Mucosa of descending colon (tissue), 3 donors: ENCODE data around the gene FBXW11. TPM values are rescaled to one million over a fixed set of nuclear protein-coding genes. Genes with fewer than 3 reads are reported as not detected.

ENCODE experiments used
- ATAC-seq: fragments of 200-7000 bp; cut with Tn5 transposase; one replicate; pipeline ENCODE4 v1.9.1; 2020; ENCODE audit warnings: mild to moderate bottlenecking, moderate library complexity
- DNase-seq, 3 donors: peaks; one replicate each; pipeline ENCODE4 v3.0.0-alpha.2; 2020
- H3K36me3 ChIP-seq: fragments of 200-600 bp; one replicate; pipeline ENCODE4 v1.8.0; 2021; ENCODE audit warnings: low read depth, mild to moderate bottlenecking
- H3K4me1 ChIP-seq: fragments of 200-600 bp; one replicate; pipeline ENCODE4 v1.8.0; 2021; ENCODE audit warnings: low read depth, mild to moderate bottlenecking
- H3K4me3 ChIP-seq: fragments of 200-600 bp; one replicate; pipeline ENCODE4 v1.8.0; 2021; ENCODE audit warnings: mild to moderate bottlenecking
- H3K9me3 ChIP-seq: fragments of 200-600 bp; one replicate; pipeline ENCODE4 v1.8.0; 2021; ENCODE audit warnings: mild to moderate bottlenecking
- intact Hi-C, 2 donors: fragments of 100-400 bp; cut with DNase I in 1 of 2; cut with micrococcal nuclease in 1 of 2; formaldehyde crosslinking; loops; one replicate each; pipeline versions ENCODE4 v1.11.0 to v1.11.1; 2022; cut with DNase I, micrococcal nuclease
- total RNA-seq, 3 donors: library from RNA; stranded (reverse); fragmentation: NEBNext Ultra II Directional in 2 of 3; extraction: Animal tissue kit (Norgen Biotek cat#: 25700) in 2 of 3; gene quantifications; one replicate each; pipeline versions ENCODE4 v1.2.1 to v1.2.4, GENCODE V29; 2021 to 2023
- TF ChIP-seq, protein P1 (sequence below): fragments of 200-600 bp; IDR thresholded peaks from one replicate; pipeline ENCODE4 v1.8.0; 2022; ENCODE audit warnings: antibody characterized with exemption, mild to moderate bottlenecking
- donor health status: DM: no; HTN: no; CAD: no; lungs with moderate emphysema.
- donor health status: DM: no; HTN: no; CAD: no.
- donor health status: DM: no; HTN: yes; CAD: no.

The FBXW11 gene
- total RNA-seq, 3 donors from 2014 or later = 37.2 to 50.2 (median 39.5) TPM

DNA sequence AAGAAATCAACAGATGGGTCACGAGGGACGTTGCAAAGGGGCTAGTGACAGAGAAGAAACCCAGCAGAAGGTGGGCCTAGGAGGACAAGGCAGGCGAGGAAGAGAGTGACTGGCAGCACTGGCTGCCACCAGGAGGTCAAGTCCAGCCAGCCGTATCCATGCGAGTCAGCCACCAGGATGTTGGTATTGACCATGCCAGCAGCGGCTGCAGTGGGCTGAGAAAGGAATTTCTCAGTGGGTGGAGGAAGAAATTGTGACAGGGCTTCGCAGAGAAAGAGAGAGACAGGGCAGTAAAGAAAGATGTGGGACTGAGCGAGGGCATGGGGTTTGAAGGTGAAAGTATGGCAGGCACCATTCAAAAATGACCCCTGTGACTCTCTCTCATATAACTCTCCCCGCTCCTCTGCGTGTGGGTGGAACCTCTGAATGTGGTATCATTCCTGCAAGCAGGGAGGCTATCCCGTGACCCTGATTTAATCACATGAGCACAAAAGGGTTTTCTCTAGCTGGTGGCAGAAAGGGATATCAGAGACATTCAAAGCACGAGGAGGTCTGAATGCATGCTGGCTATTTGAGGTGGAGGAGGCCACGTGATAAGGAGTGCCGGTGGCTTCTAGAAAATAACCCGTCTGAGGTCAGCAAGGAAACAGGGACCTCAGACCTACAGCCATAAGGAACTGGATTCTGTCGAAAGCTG lies 45.4 kb upstream of the FBXW11 start:
- H3K9me3 ChIP-seq = no peaks in the 10 kb centered on the region
- intact Hi-C loops = no loop called here
- DNase-seq (no peak), ATAC-seq (no peak)
- H3K4me1 ChIP-seq = no peaks in the 10 kb centered on the region
- TF ChIP-seq, protein P1, sequence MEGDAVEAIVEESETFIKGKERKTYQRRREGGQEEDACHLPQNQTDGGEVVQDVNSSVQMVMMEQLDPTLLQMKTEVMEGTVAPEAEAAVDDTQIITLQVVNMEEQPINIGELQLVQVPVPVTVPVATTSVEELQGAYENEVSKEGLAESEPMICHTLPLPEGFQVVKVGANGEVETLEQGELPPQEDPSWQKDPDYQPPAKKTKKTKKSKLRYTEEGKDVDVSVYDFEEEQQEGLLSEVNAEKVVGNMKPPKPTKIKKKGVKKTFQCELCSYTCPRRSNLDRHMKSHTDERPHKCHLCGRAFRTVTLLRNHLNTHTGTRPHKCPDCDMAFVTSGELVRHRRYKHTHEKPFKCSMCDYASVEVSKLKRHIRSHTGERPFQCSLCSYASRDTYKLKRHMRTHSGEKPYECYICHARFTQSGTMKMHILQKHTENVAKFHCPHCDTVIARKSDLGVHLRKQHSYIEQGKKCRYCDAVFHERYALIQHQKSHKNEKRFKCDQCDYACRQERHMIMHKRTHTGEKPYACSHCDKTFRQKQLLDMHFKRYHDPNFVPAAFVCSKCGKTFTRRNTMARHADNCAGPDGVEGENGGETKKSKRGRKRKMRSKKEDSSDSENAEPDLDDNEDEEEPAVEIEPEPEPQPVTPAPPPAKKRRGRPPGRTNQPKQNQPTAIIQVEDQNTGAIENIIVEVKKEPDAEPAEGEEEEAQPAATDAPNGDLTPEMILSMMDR = no peak
- peaks cover 3% of the 10 kb centered on the region for H3K36me3 ChIP-seq
- H3K4me3 ChIP-seq = no peak overlapping the region

DNA sequence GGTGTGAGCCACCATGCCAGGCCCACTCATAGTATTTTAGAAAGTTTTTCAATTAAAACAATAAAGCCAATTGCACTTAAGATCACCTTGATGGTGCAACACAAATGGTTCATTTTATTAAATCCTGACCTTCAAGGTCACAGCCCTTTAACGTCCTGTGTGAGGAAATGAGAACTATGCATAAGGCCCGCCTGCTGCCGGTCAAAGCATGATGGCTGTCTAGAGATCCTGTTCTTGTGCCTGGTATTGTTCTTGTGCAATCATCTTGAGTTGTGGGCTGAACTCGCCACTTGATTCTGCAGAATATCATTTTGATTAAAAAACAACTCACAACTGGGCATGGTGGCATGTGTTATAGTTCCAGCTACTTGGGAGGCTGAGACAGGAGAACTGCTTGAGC lies 43.6 kb upstream of the FBXW11 start:
- DNase-seq = no peak
- Histone ChIP-seq H3K4me1 (no peaks in the 10 kb centered on the region), H3K36me3 (peaks cover 3% of the 10 kb centered on the region), H3K4me3 (no peak overlapping the region), H3K9me3 (no peaks in the 10 kb centered on the region)
- TF ChIP-seq, protein P1 = no peak
- intact Hi-C loops = no loop called here
- ATAC-seq = no peak

DNA sequence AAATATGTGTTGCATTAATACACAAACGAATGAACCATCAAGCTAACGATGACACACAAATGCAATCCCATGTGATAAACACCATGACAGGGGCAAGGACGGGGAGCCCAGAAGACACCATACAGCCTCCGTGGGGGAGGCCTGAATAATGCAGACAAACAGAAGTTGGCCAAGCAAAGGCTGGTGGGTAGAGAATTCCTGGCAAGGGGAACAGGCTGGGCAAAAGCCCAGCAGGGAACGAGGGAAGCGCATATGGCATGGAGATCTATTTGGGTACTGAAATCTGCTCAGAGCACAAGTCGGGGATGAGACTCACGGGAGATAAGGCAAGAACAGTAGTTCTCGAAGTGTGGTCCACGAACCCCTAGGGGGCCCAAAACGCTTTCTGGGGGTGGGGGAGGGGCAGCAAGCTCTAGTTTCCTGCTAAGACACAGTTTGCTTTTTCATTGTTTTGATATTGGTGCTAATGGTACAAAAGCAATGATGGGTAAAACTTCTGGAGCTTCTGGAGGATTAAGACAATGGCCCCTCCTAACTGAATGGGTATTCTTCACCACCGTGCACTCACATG lies 42.9 kb upstream of the FBXW11 start:
- TF ChIP-seq, protein P1 = no peak
- intact Hi-C loops = loop anchor here in 1 of 2 donors (10.0 kb wide), 1 partner anchor 625 kb away; no protein-coding TSS in a partner anchor
- no peaks in the 10 kb centered on the region for H3K36me3 ChIP-seq

DNA sequence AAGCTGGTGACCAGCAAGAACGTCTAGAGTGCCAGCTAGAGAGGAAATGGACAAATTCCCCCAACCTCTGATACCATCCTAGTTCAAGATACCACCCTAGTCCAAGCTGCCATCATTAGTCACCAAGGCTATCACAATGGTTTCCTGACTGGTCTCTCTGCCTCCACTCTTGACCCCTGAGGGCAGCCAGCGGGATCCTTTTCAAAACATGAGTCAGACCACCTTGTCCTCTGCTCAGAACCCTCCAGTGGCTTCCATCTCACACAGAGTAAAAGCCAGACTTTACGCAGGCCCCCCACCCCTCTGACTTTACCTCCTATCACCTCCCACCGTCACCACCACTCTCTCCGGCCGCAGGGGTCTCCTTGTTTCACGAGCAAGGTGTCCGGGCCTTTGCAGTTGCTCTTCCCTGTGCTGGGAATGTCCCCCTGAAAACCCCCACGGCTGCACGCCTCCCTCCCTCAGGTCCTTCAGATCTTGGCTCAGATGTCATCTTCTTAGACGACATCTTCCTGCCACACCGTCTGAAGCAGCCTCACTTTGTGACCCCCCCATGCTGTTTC lies 42.2 kb upstream of the FBXW11 start:
- Histone ChIP-seq H3K36me3 (no peaks in the 10 kb centered on the region), H3K9me3 (no peaks in the 10 kb centered on the region), H3K4me1 (no peaks in the 10 kb centered on the region), H3K4me3 (no peak overlapping the region)
- ATAC-seq (no peak), DNase-seq (no peak)
- TF ChIP-seq, protein P1 = no peak
- intact Hi-C loops = loop anchor here in 1 of 2 donors (10.0 kb wide), 1 partner anchor 624 kb away; no protein-coding TSS in a partner anchor

More for the DNA sequence above, 42.9 kb upstream of the FBXW11 start:
- no peak overlapping the region for H3K4me3 ChIP-seq
- DNase-seq = no peak
- H3K4me1 ChIP-seq = no peaks in the 10 kb centered on the region
- ATAC-seq = no peak
- H3K9me3 ChIP-seq = no peaks in the 10 kb centered on the region

DNA sequence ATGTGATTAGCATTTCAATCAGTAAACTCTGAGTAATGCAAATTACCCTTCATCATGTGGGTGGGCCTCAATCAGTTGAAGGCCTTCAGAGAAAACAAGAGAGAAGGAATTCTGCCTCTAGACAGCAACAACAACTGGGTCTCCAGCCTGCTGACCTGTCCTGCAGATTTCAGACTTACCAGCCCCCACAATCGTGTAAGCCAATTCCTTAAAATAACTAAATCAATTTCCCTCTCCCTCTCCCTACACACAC lies 41.7 kb upstream of the FBXW11 start:
- DNase-seq = no peak
- H3K4me3 ChIP-seq = no peak overlapping the region
- TF ChIP-seq, protein P1 = no peak
- intact Hi-C loops = loop anchor here in 1 of 2 donors (10.0 kb wide), 1 partner anchor 623 kb away; no protein-coding TSS in a partner anchor
- no peaks in the 10 kb centered on the region for H3K4me1 ChIP-seq
- H3K36me3 ChIP-seq = no peaks in the 10 kb centered on the region
- ATAC-seq = no peak
- H3K9me3 ChIP-seq = no peaks in the 10 kb centered on the region
